NCI-H1092 (cell line): ENCODE measurements around the gene TAF12.
"Not testable (repeated sequence)": the region's sequence is repeated elsewhere in the genome, so short reads cannot be mapped to it uniquely, and the experiment has no call there.

ENCODE experiments used
- DNase-seq: peaks from one replicate; lab custom pipeline; 2025; lab: John Stamatoyannopoulos, UW

Gene TAF12

GRCh38 chr1:28644494-28644893, 1.6 kb upstream of the TAF12 start:
- no peak for DNase-seq

DNA sequence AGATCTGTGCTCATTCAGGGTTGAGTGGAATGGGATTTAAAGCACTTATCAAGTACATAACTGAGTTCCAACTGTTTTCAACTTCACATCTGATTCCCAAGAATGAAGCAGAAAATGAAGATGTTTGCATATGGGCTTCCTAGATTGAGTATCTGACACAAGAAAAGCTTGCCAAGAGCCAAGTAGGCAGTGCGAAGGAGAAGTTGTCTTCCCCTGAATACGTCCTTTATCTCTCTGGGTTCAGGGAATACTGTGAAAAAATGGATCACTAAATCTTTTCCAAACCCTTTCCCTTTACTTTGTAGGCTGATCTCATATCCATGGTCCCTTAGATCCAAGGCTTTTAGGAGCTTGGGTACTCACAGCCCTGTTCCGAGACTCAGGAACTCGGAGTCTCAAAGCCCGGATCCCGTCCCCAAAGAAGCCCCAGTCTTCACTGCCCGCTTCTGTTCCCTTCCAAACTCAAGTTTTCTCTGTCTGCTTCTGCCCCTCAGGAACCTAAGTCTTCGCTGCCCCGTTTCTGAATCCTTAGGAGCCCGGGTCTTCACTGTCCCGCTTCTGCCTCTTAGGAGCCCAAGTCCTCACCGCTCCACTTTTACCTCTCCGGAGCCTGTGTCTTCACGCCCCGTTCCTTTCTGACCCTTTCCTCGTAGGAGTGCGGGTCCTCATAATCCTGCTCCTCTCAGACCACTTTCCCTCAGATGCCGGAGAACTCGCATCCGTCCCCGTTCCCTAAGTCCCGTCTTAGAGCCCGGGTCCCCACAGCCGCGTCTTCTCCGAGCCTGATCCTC, 616 bp downstream of the TAF12 start:
- no peak for DNase-seq

DNA sequence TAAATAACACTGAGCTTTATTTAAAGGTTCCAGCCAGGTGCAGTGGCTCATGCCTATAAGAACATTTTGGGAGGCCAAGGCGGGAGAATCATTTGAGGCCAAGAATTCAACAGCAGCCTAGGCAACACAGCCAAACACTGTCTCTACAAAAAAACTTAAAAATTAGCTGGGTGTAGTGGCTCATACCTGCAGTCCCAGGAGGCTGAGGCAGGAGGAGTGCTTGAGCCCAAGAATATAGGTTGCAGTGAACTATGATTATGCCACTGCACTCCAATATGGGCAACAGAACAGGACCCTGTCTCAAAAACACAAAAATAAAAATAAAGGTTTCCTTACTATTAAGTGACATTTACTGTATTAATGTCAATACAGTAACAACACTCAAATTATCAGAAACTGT, 2.1 kb downstream of the TAF12 start:
- no peak for DNase-seq

- DNase-seq: no peak
These were observed 10.3 kb downstream of the TAF12 start for GRCh38 chr1:28632560-28632959.

GRCh38 chr1:28631713-28632112, 11.2 kb downstream of the TAF12 start:
- DNase-seq: no peak

DNA sequence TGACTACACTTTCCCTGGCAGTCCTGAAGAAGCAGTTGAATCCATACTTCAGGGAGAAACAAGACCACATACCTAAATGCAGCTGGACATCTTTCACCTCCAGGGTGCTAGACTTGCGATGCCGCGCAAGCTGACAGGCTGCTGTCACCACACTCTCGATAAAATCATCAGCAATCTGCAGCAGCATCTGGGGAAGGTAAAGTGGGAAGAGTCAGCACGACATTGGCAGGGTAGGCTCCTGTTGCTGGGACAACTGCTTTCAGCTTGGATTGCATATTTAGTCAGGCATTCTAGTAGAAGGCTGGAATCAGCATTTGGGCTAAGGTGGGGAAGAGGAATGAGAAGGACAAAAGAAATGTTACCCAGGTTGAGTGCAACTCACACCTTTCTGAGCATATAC, 29.7 kb downstream of the TAF12 start:
- no peak for DNase-seq

- DNase-seq: no peak
These were observed 36.1 kb downstream of the TAF12 start for GRCh38 chr1:28606771-28607170.

DNA sequence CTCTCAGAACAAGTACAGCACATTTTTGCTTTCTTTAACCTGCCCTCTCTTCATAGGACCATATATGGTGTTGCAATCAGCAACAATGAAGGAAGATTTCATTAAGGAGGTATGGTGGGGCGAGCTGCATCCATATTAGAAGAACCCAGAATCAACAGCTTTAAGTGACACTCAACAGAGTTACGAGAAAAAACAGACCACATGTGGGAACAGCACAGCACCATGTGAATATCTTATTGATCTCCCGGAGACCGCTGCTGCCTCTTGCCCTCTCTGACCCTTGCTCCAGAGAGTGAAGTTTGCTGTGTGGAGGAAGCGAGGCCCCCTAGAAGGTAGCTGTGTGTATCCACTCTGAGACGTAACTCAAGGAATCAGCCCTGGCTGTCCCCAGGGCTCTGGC, 37.9 kb downstream of the TAF12 start:
- no peak for DNase-seq

DNA sequence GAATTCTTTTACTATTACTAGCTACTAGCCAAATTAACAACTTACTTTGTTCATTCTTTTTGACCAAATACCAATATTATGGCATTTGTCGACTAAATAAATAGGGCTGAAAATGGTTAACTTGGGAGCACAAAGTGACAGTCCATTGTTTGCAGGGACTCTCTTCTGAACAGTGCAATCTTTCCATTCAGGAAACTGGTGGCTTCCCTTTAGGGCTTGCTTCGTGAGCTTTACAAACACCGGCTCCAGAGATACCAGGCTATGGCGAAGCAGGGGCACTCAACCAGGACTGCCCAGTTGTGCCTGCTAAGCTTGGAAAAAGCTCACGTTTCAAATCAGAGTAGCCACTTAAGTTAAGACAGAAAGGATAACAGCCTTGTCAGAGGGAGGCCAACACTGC, 38.5 kb downstream of the TAF12 start:
- no peak for DNase-seq

DNA sequence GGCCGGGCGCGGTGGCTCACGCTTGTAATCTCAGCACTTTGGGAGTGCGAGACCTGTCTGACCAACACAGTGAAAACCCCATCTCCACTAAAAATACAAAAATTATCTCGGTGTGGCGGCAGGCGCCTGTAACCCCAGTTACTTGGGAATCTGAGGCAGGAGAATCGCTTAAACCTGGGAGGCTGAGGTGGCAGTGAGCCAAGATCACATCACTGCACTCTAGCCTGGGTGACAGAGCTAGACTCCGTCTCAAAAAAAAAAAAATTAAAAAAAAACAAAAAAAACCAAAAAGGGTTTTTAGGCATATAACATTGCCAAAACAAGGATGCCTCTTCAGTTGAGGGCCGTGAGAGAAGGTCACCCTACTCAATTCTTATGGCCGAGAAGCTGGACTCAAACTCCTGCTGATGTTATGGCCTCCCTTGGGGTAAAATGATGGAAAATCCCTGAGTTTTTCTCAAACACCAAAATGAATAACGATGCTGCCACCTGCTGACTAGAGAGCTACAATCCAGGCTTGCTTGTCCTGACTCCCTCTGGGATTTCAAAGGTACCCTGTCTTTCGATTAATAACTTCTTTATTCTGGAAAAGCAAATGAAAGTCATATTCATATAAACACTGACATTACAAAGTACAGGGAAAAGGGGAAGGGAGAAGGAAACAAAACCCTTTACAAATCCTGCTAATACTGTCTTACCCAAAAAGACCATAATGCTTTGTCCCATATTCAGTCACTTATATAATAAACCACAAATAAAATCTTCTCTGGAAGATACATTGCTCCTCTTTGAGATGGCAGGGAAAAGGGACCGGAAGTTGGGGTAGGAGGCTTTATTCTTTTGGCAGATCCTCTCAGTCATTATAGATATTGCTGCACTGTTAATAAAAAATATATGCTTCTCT, 40.1 kb downstream of the TAF12 start:
- peak; percentile 40 for DNase-seq

- no peak for DNase-seq
These were observed 41.2 kb downstream of the TAF12 start for GRCh38 chr1:28601696-28602095.

DNA sequence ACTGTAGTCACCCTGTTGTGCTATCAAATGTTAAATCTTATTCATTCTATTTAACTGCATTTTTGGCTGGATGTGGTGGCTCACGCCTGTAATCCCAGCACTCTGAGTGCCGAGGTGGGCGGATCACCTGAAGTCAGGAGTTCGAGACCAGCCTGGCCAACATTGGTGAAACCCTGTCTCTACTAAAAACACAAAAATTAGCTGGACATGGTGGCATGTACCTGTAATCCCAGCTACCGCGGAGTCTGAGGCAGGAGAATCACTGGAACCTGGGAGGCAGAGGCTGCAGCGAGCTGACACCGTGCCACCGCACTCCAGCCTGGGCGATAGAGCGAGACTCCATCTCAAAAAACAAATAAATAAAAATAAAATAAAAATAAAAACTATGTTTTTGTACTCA, 46.6 kb downstream of the TAF12 start:
- DNase-seq: not testable (repeated sequence)

- DNase-seq: no peak
These were observed 47.3 kb downstream of the TAF12 start for GRCh38 chr1:28595412-28596191.

GRCh38 chr1:28594686-28595411, 48.0 kb downstream of the TAF12 start:
- peak; percentile 36 for DNase-seq

- DNase-seq: not testable (repeated sequence)
These were observed 48.9 kb downstream of the TAF12 start for GRCh38 chr1:28593988-28594356.

DNA sequence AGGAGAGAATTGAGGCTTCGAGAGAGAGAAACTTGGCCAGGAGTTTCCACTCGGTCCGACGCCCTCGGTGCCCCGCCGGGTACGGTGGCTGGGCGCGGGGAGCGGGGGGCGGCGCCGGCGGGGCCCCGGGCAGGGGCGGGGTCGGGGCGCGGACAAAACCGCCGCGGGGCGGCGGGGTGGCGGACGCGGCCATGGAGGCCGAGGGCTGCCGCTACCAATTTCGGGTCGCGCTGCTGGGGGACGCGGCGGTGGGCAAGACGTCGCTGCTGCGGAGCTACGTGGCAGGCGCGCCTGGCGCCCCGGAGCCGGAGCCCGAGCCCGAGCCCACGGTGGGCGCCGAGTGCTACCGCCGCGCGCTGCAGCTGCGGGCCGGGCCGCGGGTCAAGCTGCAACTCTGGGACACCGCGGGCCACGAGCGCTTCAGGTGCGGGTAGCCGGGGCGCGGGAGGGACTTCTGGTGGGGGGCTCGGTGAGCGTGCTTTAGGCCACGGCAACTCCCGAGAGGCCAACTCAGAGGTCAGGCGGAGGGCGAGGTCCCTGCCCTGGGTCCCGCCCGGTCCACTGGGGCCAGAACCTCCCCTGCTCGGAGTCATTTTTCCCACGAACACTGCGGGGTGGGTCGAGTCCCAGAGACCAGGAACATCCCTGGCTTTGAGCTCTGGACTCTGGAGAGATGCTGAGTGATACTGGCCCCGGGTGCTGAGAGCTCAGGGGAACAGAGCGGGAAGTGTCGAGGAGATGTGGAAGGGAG, 50.4 kb downstream of the TAF12 start:
- DNase-seq: no peak

GRCh38 chr1:28591708-28592320, 51.1 kb downstream of the TAF12 start, which contains the start of gene RAB42:
RAB42 (plus strand) TSS chr1:28592265; CDS start chr1:28592512, 247 bp downstream.
- no peak for DNase-seq

GRCh38 chr1:28586585-28587391, 56.1 kb downstream of the TAF12 start:
- DNase-seq: not testable (repeated sequence)

DNA sequence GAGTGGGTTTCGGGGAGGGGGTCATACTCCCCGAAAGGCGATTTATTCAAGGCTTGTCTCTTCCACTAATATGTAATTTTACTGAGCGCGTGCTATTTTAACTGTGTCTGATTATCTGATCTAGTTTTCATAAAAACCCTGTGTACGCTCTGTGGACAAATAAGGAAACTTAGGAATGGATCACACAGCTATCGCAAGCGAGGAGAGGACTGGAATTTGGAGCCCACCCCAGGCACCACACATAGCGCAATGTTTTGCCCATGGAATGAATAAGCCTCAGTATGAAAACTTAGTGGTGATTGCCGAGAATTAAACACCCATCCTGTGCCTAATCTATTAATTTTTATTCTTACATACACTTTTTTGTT, 60.6 kb downstream of the TAF12 start:
- DNase-seq: no peak
